H1 (cell line): ENCODE results near the gene SEMA4C. TPM values are rescaled to one million over a fixed set of nuclear protein-coding genes. Genes with fewer than 3 reads are reported as not detected.

Experiments
- CTCF ChIA-PET: fragments of 300-600 bp; sonication (Branson Sonifier 250); formaldehyde crosslinking; loops from one replicate; lab custom pipeline; 2021; ENCODE audit not compliant: partially characterized antibody; lab: Charles Lee
- POLR2A ChIA-PET: fragments of 300-600 bp; sonication (Branson Sonifier 250); formaldehyde crosslinking; loops from one replicate; lab custom pipeline; 2021; ENCODE audit warnings: inconsistent platforms; ENCODE audit not compliant: partially characterized antibody; lab: Charles Lee
- DNase-seq, 2 experiments: peaks; one replicate each; pipeline versions ENCODE4 v3.0.0 to v3.0.0-alpha.2; 2010 to 2022; ENCODE audit warnings: low spot score in 2 of 2, low read depth in 1 of 2, mixed read lengths in 1 of 2
- FAIRE-seq: peaks from 2 replicates; lab custom pipeline; 2011; peaks lifted over from hg19 to GRCh38; lab: Jason Lieb, UNC
- H2AFZ ChIP-seq: 2 replicates; pipeline ENCODE4 v1.8.1; 2012; ENCODE audit warnings: low read length, inconsistent platforms
- H2AK5ac ChIP-seq: 2 replicates; pipeline ENCODE4 v1.6.1; 2013; ENCODE audit warnings: low read depth, low read length
- H2BK120ac ChIP-seq: replicated peaks from 2 replicates; pipeline ENCODE3; 2013; ENCODE audit warnings: low read depth, low read length, inconsistent platforms
- H2BK12ac ChIP-seq: 2 replicates; pipeline ENCODE4 v1.6.1; 2013; ENCODE audit warnings: low read depth, low read length
- H2BK15ac ChIP-seq: 2 replicates; pipeline ENCODE4 v1.6.1; 2013; ENCODE audit warnings: low read length
- H2BK20ac ChIP-seq: 2 replicates; pipeline ENCODE4 v1.6.1; 2013; ENCODE audit warnings: low read length
- H2BK5ac ChIP-seq: 2 replicates; pipeline ENCODE4 v1.6.1; 2013; ENCODE audit warnings: low read depth, low read length
- H3K14ac ChIP-seq: 2 replicates; pipeline ENCODE4 v1.6.1; 2013; ENCODE audit warnings: inconsistent platforms; ENCODE audit not compliant: insufficient read length
- H3K18ac ChIP-seq: 2 replicates; pipeline ENCODE4 v1.6.1; 2013; ENCODE audit warnings: low read length; ENCODE audit errors: extremely low read depth
- H3K23ac ChIP-seq: 2 replicates; pipeline ENCODE4 v1.6.1; 2013; ENCODE audit warnings: inconsistent platforms; ENCODE audit not compliant: insufficient read length
- H3K23me2 ChIP-seq: 2 replicates; pipeline ENCODE4 v1.6.1; 2013; ENCODE audit warnings: low read depth, low read length
- H3K27ac ChIP-seq: 2 replicates; pipeline ENCODE4 v1.6.1; 2011; ENCODE audit warnings: low read depth, low read length, inconsistent platforms
- H3K27me3 ChIP-seq, 4 experiments: replicated peaks in 1 of 4; 1 replicate in 1 of 4; 2 replicates in 3 of 4; pipeline versions ENCODE4 v1.6.1 to v1.8.1; 2011 to 2013; ENCODE audit warnings: low read length in 3 of 4, mild to moderate bottlenecking in 3 of 4, inconsistent platforms in 2 of 4, mixed read lengths in 2 of 4, moderate library complexity in 1 of 4; ENCODE audit not compliant: control insufficient read depth in 3 of 4, insufficient read depth in 3 of 4; ENCODE audit errors: extremely low read depth in 1 of 4
- H3K36me3 ChIP-seq, 4 experiments: 2 replicates each; pipeline versions ENCODE4 v1.6.1 to v1.8.1; 2011 to 2013; ENCODE audit warnings: mild to moderate bottlenecking in 4 of 4, low read length in 3 of 4, moderate library complexity in 2 of 4, control low read depth in 1 of 4, inconsistent platforms in 1 of 4; ENCODE audit not compliant: insufficient read depth in 4 of 4, control insufficient read depth in 2 of 4
- H3K4ac ChIP-seq: replicated peaks from 2 replicates; pipeline ENCODE3; 2013; ENCODE audit warnings: low read length, low read depth, mixed read lengths, inconsistent platforms; ENCODE audit not compliant: insufficient read length
- H3K4me1 ChIP-seq, 4 experiments: replicated peaks in 1 of 4; 1 replicate in 1 of 4; 2 replicates in 3 of 4; pipeline versions ENCODE4 v1.6.1 to v1.8.1; 2011 to 2013; ENCODE audit warnings: low read length in 3 of 4, inconsistent platforms in 2 of 4, mixed read lengths in 1 of 4; ENCODE audit not compliant: insufficient read depth in 4 of 4, control insufficient read depth in 3 of 4
- H3K4me2 ChIP-seq, 2 experiments: 2 replicates each; pipeline versions ENCODE4 v1.6.1 to v1.8.1; 2011 to 2013; ENCODE audit warnings: low read depth in 2 of 2, low read length in 2 of 2, control low read depth in 1 of 2, inconsistent platforms in 1 of 2, mild to moderate bottlenecking in 1 of 2; ENCODE audit not compliant: insufficient read depth in 1 of 2
- H3K4me3 ChIP-seq, 4 experiments: fragments of 200-600, 300-600 bp in 1 of 4; sonication (generic), shearing (Covaris generic), sonication (Bioruptor Twin) in 1 of 4; 2 replicates each; pipeline versions ENCODE4 v1.5.1 to v1.8.1; 2011 to 2016; ENCODE audit warnings: low read length in 4 of 4, low read depth in 3 of 4, control low read depth in 2 of 4, inconsistent platforms in 2 of 4, mild to moderate bottlenecking in 2 of 4, mixed read lengths in 1 of 4, moderate library complexity in 1 of 4; ENCODE audit not compliant: insufficient read depth in 2 of 4; ENCODE audit errors: extremely low read depth in 1 of 4
- H3K56ac ChIP-seq: replicated peaks from 2 replicates; pipeline ENCODE3; 2013; ENCODE audit warnings: low read depth, mild to moderate bottlenecking, mixed read lengths, low read length, inconsistent platforms; ENCODE audit not compliant: insufficient read length
- H3K79me1 ChIP-seq: 2 replicates; pipeline ENCODE4 v1.6.1; 2013; ENCODE audit warnings: low read depth, low read length, control low read depth
- H3K79me2 ChIP-seq, 2 experiments: 2 replicates each; pipeline versions ENCODE4 v1.6.1 to v1.8.1; 2012 to 2013; ENCODE audit warnings: low read length in 2 of 2, mild to moderate bottlenecking in 2 of 2, inconsistent platforms in 1 of 2; ENCODE audit not compliant: insufficient read depth in 2 of 2, control insufficient read depth in 1 of 2
- H3K9ac ChIP-seq, 4 experiments: replicated peaks in 1 of 4; 1 replicate in 1 of 4; 2 replicates in 3 of 4; pipeline versions ENCODE4 v1.6.1 to v1.8.1; 2011 to 2013; ENCODE audit warnings: low read depth in 3 of 4, low read length in 3 of 4, control low read depth in 2 of 4, mild to moderate bottlenecking in 2 of 4, moderate library complexity in 2 of 4, inconsistent platforms in 1 of 4; ENCODE audit errors: extremely low read depth in 1 of 4
- H3K9me3 ChIP-seq, 2 experiments: 2 replicates each; pipeline versions ENCODE4 v1.6.1 to v1.8.1; 2012 to 2013; ENCODE audit warnings: mild to moderate bottlenecking in 2 of 2, moderate library complexity in 2 of 2, control low read depth in 1 of 2, inconsistent platforms in 1 of 2, low read depth in 1 of 2, low read length in 1 of 2, mixed read lengths in 1 of 2; ENCODE audit not compliant: insufficient read depth in 2 of 2
- H4K20me1 ChIP-seq, 2 experiments: replicated peaks in 1 of 2; 2 replicates each; pipeline versions ENCODE3 to v1.8.1; 2011 to 2013; ENCODE audit warnings: inconsistent platforms in 2 of 2, low read length in 2 of 2, mild to moderate bottlenecking in 1 of 2; ENCODE audit not compliant: insufficient read depth in 2 of 2, control insufficient read depth in 1 of 2
- H4K5ac ChIP-seq: 2 replicates; pipeline ENCODE4 v1.6.1; 2013; ENCODE audit warnings: low read length, low read depth, mixed read lengths, inconsistent platforms; ENCODE audit not compliant: insufficient read length
- H4K8ac ChIP-seq: 2 replicates; pipeline ENCODE4 v1.8.0; 2013; ENCODE audit warnings: mild to moderate bottlenecking, moderate library complexity, low read length, inconsistent platforms; ENCODE audit not compliant: insufficient read depth; ENCODE audit errors: extremely low read depth
- H4K91ac ChIP-seq: replicated peaks from 2 replicates; pipeline ENCODE3; 2013; ENCODE audit warnings: low read length, mixed read lengths, inconsistent platforms; ENCODE audit not compliant: insufficient read length
- BRCA1 ChIP-seq: IDR thresholded peaks from 2 replicates; pipeline ENCODE4 v1.6.1; 2012; ENCODE audit warnings: low read depth, low read length, improper control_type of control experiment
- CHD1 ChIP-seq: IDR thresholded peaks from 2 replicates; pipeline ENCODE4 v1.6.1; 2012; ENCODE audit warnings: low read depth, low read length, improper control_type of control experiment
- EGR1 ChIP-seq: IDR thresholded peaks from 2 replicates; pipeline ENCODE4 v1.6.1; 2011; ENCODE audit warnings: low read depth, low read length, borderline replicate concordance
- EP300 ChIP-seq, 2 experiments: IDR thresholded peaks; 1 replicate in 1 of 2; 2 replicates in 1 of 2; pipeline ENCODE4 v1.6.1; 2011 to 2012; ENCODE audit warnings: low read depth in 2 of 2, low read length in 2 of 2, mild to moderate bottlenecking in 2 of 2, borderline replicate concordance in 1 of 2, inconsistent platforms in 1 of 2, moderate library complexity in 1 of 2
- FOSL1 ChIP-seq: IDR thresholded peaks from 2 replicates; pipeline ENCODE4 v1.6.1; 2011; ENCODE audit warnings: mild to moderate bottlenecking, low read depth, low read length, moderate library complexity; ENCODE audit not compliant: insufficient read depth
- KDM4A ChIP-seq: IDR thresholded peaks from one replicate; pipeline ENCODE4 v1.7.1; 2012; ENCODE audit warnings: low read depth, mild to moderate bottlenecking, moderate library complexity, low read length, inconsistent platforms; ENCODE audit not compliant: severe bottlenecking
- MAFK ChIP-seq: IDR thresholded peaks from 2 replicates; pipeline ENCODE4 v1.6.1; 2012; ENCODE audit warnings: low read depth, mild to moderate bottlenecking, improper control_type of control experiment, low read length
- NRF1 ChIP-seq: IDR thresholded peaks from 2 replicates; pipeline ENCODE4 v1.6.1; 2011; ENCODE audit warnings: mild to moderate bottlenecking, low read depth, low read length, improper control_type of control experiment
- POU5F1 ChIP-seq: IDR thresholded peaks from 2 replicates; pipeline ENCODE4 v1.6.1; 2011; ENCODE audit warnings: low read depth, mild to moderate bottlenecking, low read length, moderate library complexity
- SIN3A ChIP-seq, 2 experiments: IDR thresholded peaks in 1 of 2; conservative IDR thresholded peaks in 1 of 2; 2 replicates each; pipeline ENCODE4 v1.6.1; 2011 to 2012; ENCODE audit warnings: low read length in 2 of 2, improper control_type of control experiment in 1 of 2, low read depth in 1 of 2, mild to moderate bottlenecking in 1 of 2
- SIX5 ChIP-seq: IDR thresholded peaks from 2 replicates; pipeline ENCODE4 v1.6.1; 2011; ENCODE audit warnings: mild to moderate bottlenecking, low read depth, low read length
- SP4 ChIP-seq: IDR thresholded peaks from 2 replicates; pipeline ENCODE4 v1.6.1; 2012; ENCODE audit warnings: low read length, inconsistent platforms
- SUZ12 ChIP-seq: fragments of 200-600 bp; sonication (generic); IDR thresholded peaks from 2 replicates; pipeline ENCODE4 v1.6.1; 2012; ENCODE audit warnings: mild to moderate bottlenecking, inconsistent platforms, low read length, moderate library complexity, mixed read lengths
- TAF1 ChIP-seq: IDR thresholded peaks from 2 replicates; pipeline ENCODE4 v1.6.1; 2011; ENCODE audit warnings: mild to moderate bottlenecking, low read depth, low read length
- TEAD4 ChIP-seq: IDR thresholded peaks from 2 replicates; pipeline ENCODE4 v1.6.1; 2012; ENCODE audit warnings: low read depth, low read length, inconsistent platforms, mixed read lengths
- WGBS, 2 experiments: shearing (Covaris generic) in 1 of 2; methylation state at CpG; one replicate each; pipeline versions ENCODE4 v1.1.6 to v1.1.7; 2013 to 2015; ENCODE audit warnings: low lambda C conversion rate in 2 of 2, mixed read lengths in 2 of 2, inconsistent platforms in 1 of 2, low coverage in 1 of 2, missing lambda C conversion rate in 1 of 2; ENCODE audit not compliant: insufficient replicate concordance in 2 of 2, insufficient coverage in 1 of 2, insufficient read length in 1 of 2; ENCODE audit errors: extremely low coverage in 1 of 2, missing lambda C conversion rate in 1 of 2; 5-methylcytosine and 5-hydroxymethylcytosine counted together
- polyA plus RNA-seq, 7 experiments: library from polyadenylated mRNA; depleted of rRNA in 3 of 7; stranded (reverse) in 5 of 7; unstranded in 2 of 7; fragments of >200 nt in 5 of 7; fragments of 200-250 nt in 2 of 7; gene quantifications; 1 replicate in 5 of 7; 2 replicates in 1 of 7; 4 replicates in 1 of 7; pipeline versions ENCODE4 v1.2.1 to v1.2.3, GENCODE V29; 2011 to 2013; ENCODE audit warnings: missing spikeins in 2 of 7, mixed read lengths in 2 of 7
- total RNA-seq: library from RNA; stranded (reverse); fragmentation: NEBNext Ultra II Directional; extraction: Animal tissue kit (Norgen Biotek cat#: 25700); gene quantifications from 2 replicates; pipeline ENCODE4 v1.2.1, GENCODE V29; 2021

Gene SEMA4C
- total and polyA plus RNA-seq, 2 of the 8 experiments (the other 6 are each of a cell fraction or from before 2014, with no cell fraction given) = 47.5 to 67.3 TPM

DNA sequence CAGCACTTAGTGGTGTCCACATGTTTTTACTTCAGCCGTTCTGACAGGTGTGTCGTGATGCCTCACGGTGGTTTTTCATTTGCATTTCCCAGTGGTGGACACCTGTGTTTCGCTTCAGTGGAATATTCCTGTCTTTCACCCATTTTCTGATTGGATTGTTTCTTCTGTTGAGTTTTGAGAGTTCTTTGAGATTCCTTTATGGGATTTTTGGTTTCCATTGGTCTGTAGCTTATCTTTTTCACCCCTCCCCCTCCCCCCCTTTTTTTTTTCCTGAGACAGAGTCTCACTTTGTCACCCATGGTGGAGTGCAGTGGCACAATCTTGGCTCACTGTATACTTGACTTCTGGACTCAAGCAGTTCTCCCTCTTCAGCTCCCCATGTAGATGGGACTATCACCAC lies 34.0 kb downstream of the SEMA4C start:
- Histone ChIP-seq H2BK120ac (no peak overlapping the region), H2AFZ (no peak overlapping the region), H3K79me1 (peaks cover 3% of the 10 kb centered on the region; the same call in 1 of the 2 replicates), H3K9ac (no peak overlapping the region), H3K4me2 (no peak overlapping the region), H3K27me3 (no peaks in the 10 kb centered on the region), H2BK12ac (no peak overlapping the region), H3K23me2 (no peaks in the 10 kb centered on the region; the same call in 1 of the 2 replicates), H4K20me1 (peaks cover 0 to 11% of the 10 kb centered on the region in 2 experiments), H2BK15ac (no peak overlapping the region), H2BK5ac (no peak overlapping the region), H3K56ac (no peak overlapping the region), H3K36me3 (peaks cover 4 to 34% (median 6%) of the 10 kb centered on the region in 4 experiments; a peak in 7 of 8 replicates), H4K8ac (no peak overlapping the region), H3K9me3 (no peaks in the 10 kb centered on the region), H3K23ac (no peak overlapping the region), H2BK20ac (no peak overlapping the region), H3K79me2 (no peaks in the 10 kb centered on the region), H2AK5ac (no peak overlapping the region), H3K27ac (no peak overlapping the region), H3K18ac (no peak overlapping the region), H4K91ac (no peak overlapping the region), H3K4me3 (no peak overlapping the region), H3K4me1 (peaks cover 3 to 18% (median 14%) of the 10 kb centered on the region in 4 experiments), H3K4ac (no peak overlapping the region), H4K5ac (no peak overlapping the region), H3K14ac (no peak overlapping the region)
- CTCF ChIA-PET = interaction anchor here (0.7 to 4.9 kb wide), 2 partner anchors 22 to 310 kb away, joined by 3 to 22 read pairs; partner anchors contain the start of gene ANKRD39
- DNase-seq = no peak
- POLR2A ChIA-PET = interaction anchor here (1.1 kb wide), 1 partner anchor 9 kb away, joined by 8 read pairs; no protein-coding TSS in a partner anchor
- no peak for FAIRE-seq
- 94% methylated on average over 4 of the region's 4 CpGs; no CpG with 5 or more reads in 1 of the 2 experiments for WGBS, 2 experiments
- no peak for TF ChIP-seq MAFK
- TF ChIP-seq BRCA1 = no peak
- no peak for TF ChIP-seq KDM4A
- TF ChIP-seq CHD1 = no peak
- TF ChIP-seq FOSL1 = no peak
- TF ChIP-seq SP4 = no peak
- TF ChIP-seq TEAD4 = no peak
- TF ChIP-seq NRF1 = no peak
- no peak for TF ChIP-seq SIX5
- TF ChIP-seq SUZ12 = no peak
- no peak for TF ChIP-seq TAF1
- no peak for TF ChIP-seq EP300 (IDR thresholded peaks at IDR 0.05; ENCODE audit: borderline replicate concordance in 1 of 2, low read depth in 2 of 2, low read length in 2 of 2)
- TF ChIP-seq EGR1 = no peak
- no peak for TF ChIP-seq POU5F1
- no peak for TF ChIP-seq SIN3A (conservative IDR thresholded peaks at IDR 0.05 in 1 of 2, IDR thresholded peaks at IDR 0.05 in 1 of 2; ENCODE audit: low read depth in 1 of 2, low read length in 2 of 2)
